Measurements from ENCODE around the gene CIZ1. TPM values are rescaled to one million over a fixed set of nuclear protein-coding genes. Genes with fewer than 3 reads are reported as not detected.
"Not testable (repeated sequence)": the region's sequence is repeated elsewhere in the genome, so short reads cannot be mapped to it uniquely, and the experiment has no call there.

The CIZ1 gene
- total and polyA plus RNA-seq, 2 of the 13 experiments (the other 11 are each of a cell fraction or from before 2014, with no cell fraction given), result 30.6 to 50.3 TPM

GRCh38 chr9:128131346-128131745, 60.0 kb downstream of the CIZ1 start:
- BruUV-seq (replicated peaks); intact Hi-C loops (cut with micrococcal nuclease; ENCODE audit: unreplicated experiment); in situ Hi-C loops (cut with HindIII; ENCODE audit: extremely low pct_ligation_motif_present, low pct_unique_long_range_greater_than_20kb): not testable (repeated sequence)

GRCh38 chr9:128130651-128131050, 60.7 kb downstream of the CIZ1 start:
- H3K36me3 ChIP-seq (replicated peaks in 1 of 2; ENCODE audit: control insufficient read depth in 1 of 2, insufficient read depth in 2 of 2, low read length in 2 of 2); H3K9ac ChIP-seq (ENCODE audit: insufficient read depth, low read depth, low read length); DNase-seq (ENCODE audit: low spot score); H3K9me3 ChIP-seq (ENCODE audit: low read length); H3K27me3 ChIP-seq (ENCODE audit: control insufficient read depth in 1 of 2, insufficient read depth in 2 of 2, low read length in 2 of 2); H3K4me3 ChIP-seq (replicated peaks in 1 of 3; ENCODE audit: insufficient read depth in 1 of 3, low read depth in 2 of 3, low read length in 3 of 3); H3K27ac ChIP-seq (ENCODE audit: extremely low read length, insufficient read depth, low read length); H4K20me1 ChIP-seq (ENCODE audit: insufficient read depth, low read length); BruUV-seq (replicated peaks); ATAC-seq; intact Hi-C loops (cut with micrococcal nuclease; ENCODE audit: unreplicated experiment); H2AFZ ChIP-seq (ENCODE audit: low read length); FAIRE-seq; POLR2A ChIA-PET; in situ Hi-C loops (cut with HindIII; ENCODE audit: extremely low pct_ligation_motif_present, low pct_unique_long_range_greater_than_20kb); CTCF ChIA-PET (ENCODE audit: low intra/inter-chr PET ratio, low total read pairs): not testable (repeated sequence)
- Histone ChIP-seq H3K79me2 (ENCODE audit: insufficient read depth, low read length) (peaks cover 14% of the 10 kb centered on the region), H3K4me1 (ENCODE audit: insufficient read depth, low read length) (peaks cover 53% of the 10 kb centered on the region), H3K4me2 (ENCODE audit: low read depth, low read length) (peak overlapping the region; percentile 95)
- WGBS (ENCODE audit: low lambda C conversion rate), result 61% methylated on average over 7 of the region's 7 CpGs

More at GRCh38 chr9:128131346-128131745, 60.0 kb downstream of the CIZ1 start:
- H4K20me1 ChIP-seq (ENCODE audit: insufficient read depth, low read length); CTCF ChIA-PET (ENCODE audit: low intra/inter-chr PET ratio, low total read pairs); H3K27me3 ChIP-seq (ENCODE audit: control insufficient read depth in 1 of 2, insufficient read depth in 2 of 2, low read length in 2 of 2); H3K79me2 ChIP-seq (ENCODE audit: insufficient read depth, low read length); H3K36me3 ChIP-seq (replicated peaks in 1 of 2; ENCODE audit: control insufficient read depth in 1 of 2, insufficient read depth in 2 of 2, low read length in 2 of 2); ATAC-seq; DNase-seq (ENCODE audit: low spot score); H3K9me3 ChIP-seq (ENCODE audit: low read length); H2AFZ ChIP-seq (ENCODE audit: low read length); FAIRE-seq: not testable (repeated sequence)
- POLR2A ChIA-PET, result interaction anchor here (1.3 kb wide), 1 partner anchor 28 kb away, joined by 3 read pairs; no protein-coding TSS in a partner anchor
- Histone ChIP-seq H3K27ac (ENCODE audit: extremely low read length, insufficient read depth, low read length) (peak overlapping the region; percentile 52), H3K4me3 (replicated peaks in 1 of 3; ENCODE audit: insufficient read depth in 1 of 3, low read depth in 2 of 3, low read length in 3 of 3) (peak overlapping the region; percentile 36 to 65 (median 42)), H3K4me2 (ENCODE audit: low read depth, low read length) (peak overlapping the region; percentile 95), H3K4me1 (ENCODE audit: insufficient read depth, low read length) (peaks cover 46% of the 10 kb centered on the region), H3K9ac (ENCODE audit: insufficient read depth, low read depth, low read length) (peak overlapping the region; percentile 52)
- WGBS (ENCODE audit: low lambda C conversion rate), result 46% methylated on average over 8 of the region's 8 CpGs

GRCh38 chr9:128129976-128130590, 61.3 kb downstream of the CIZ1 start:
- DNase-seq (ENCODE audit: low spot score); H3K27ac ChIP-seq (ENCODE audit: extremely low read length, insufficient read depth, low read length); FAIRE-seq; H2AFZ ChIP-seq (ENCODE audit: low read length); H3K27me3 ChIP-seq (ENCODE audit: control insufficient read depth in 1 of 2, insufficient read depth in 2 of 2, low read length in 2 of 2); intact Hi-C loops (cut with micrococcal nuclease; ENCODE audit: unreplicated experiment); H3K4me3 ChIP-seq (replicated peaks in 1 of 3; ENCODE audit: insufficient read depth in 1 of 3, low read depth in 2 of 3, low read length in 3 of 3); H3K9ac ChIP-seq (ENCODE audit: insufficient read depth, low read depth, low read length); H4K20me1 ChIP-seq (ENCODE audit: insufficient read depth, low read length); in situ Hi-C loops (cut with HindIII; ENCODE audit: extremely low pct_ligation_motif_present, low pct_unique_long_range_greater_than_20kb); ATAC-seq; CTCF ChIA-PET (ENCODE audit: low intra/inter-chr PET ratio, low total read pairs); POLR2A ChIA-PET; H3K36me3 ChIP-seq (replicated peaks in 1 of 2; ENCODE audit: control insufficient read depth in 1 of 2, insufficient read depth in 2 of 2, low read length in 2 of 2); BruUV-seq (replicated peaks); H3K4me2 ChIP-seq (ENCODE audit: low read depth, low read length); H3K9me3 ChIP-seq (ENCODE audit: low read length): not testable (repeated sequence)
- TF ChIP-seq SAP130 (CRISPR knock-in tag; IDR thresholded peaks at IDR 0.05; ENCODE audit: low read depth) (peak; percentile 22; the same call in 1 of the 2 replicates), STAG1 (CRISPR knock-in tag; IDR thresholded peaks at IDR 0.05) (0 out of 2 replicates have a peak, but pooled peaks have one; percentile 15), CTCF (CRISPR knock-in tag; IDR thresholded peaks at IDR 0.05) (peak; percentile 57), KDM2A (CRISPR knock-in tag; IDR thresholded peaks at IDR 0.05; ENCODE audit: borderline replicate concordance, low read depth) (peak; percentile 33; the same call in 1 of the 2 replicates), ZNF335 (CRISPR knock-in tag; IDR thresholded peaks at IDR 0.05) (0 out of 2 replicates have a peak, but pooled peaks have one; percentile 28)
- peaks cover 59% of the 10 kb centered on the region for H3K4me1 ChIP-seq (ENCODE audit: insufficient read depth, low read length)
- WGBS (ENCODE audit: low lambda C conversion rate), result 28% methylated on average over 12 of the region's 12 CpGs
- peaks cover 17% of the 10 kb centered on the region for H3K79me2 ChIP-seq (ENCODE audit: insufficient read depth, low read length)

All from HepG2 (cell line).